Lower lobe of right lung (tissue), 2 donors: ENCODE data around the gene SLFN5. TPM values are rescaled to one million over a fixed set of nuclear protein-coding genes. Genes with fewer than 3 reads are reported as not detected.
"Not testable (repeated sequence)": the region's sequence is repeated elsewhere in the genome, so short reads cannot be mapped to it uniquely, and the experiment has no call there.

ENCODE experiments used
- ATAC-seq, 2 donors: fragments of 200-7000 bp; cut with Tn5 transposase; one replicate each; pipeline ENCODE4 v1.9.1; 2020 to 2022; ENCODE audit warnings: mild to moderate bottlenecking in 2 of 2, moderate library complexity in 2 of 2
- DNase-seq: peaks from one replicate; pipeline ENCODE4 v3.0.0-alpha.2; 2020
- H3K27ac ChIP-seq: fragments of 200-600 bp; one replicate; pipeline ENCODE4 v1.8.0; 2022
- H3K27me3 ChIP-seq: fragments of 200-600 bp; one replicate; pipeline ENCODE4 v1.8.0; 2022; ENCODE audit warnings: low read depth
- H3K36me3 ChIP-seq: fragments of 200-600 bp; one replicate; pipeline ENCODE4 v1.8.0; 2022; ENCODE audit warnings: mild to moderate bottlenecking
- H3K4me1 ChIP-seq: fragments of 200-600 bp; one replicate; pipeline ENCODE4 v1.8.0; 2022
- H3K4me3 ChIP-seq: fragments of 200-600 bp; one replicate; pipeline ENCODE4 v1.8.0; 2022; ENCODE audit warnings: mild to moderate bottlenecking
- H3K9me3 ChIP-seq: fragments of 200-600 bp; one replicate; pipeline ENCODE4 v1.8.0; 2022
- intact Hi-C: fragments of 100-400 bp; cut with DNase I; formaldehyde crosslinking; loops from one replicate; pipeline ENCODE4 v1.11.0; 2022
- total RNA-seq: library from RNA; stranded (reverse); fragmentation: NEBNext Ultra II Directional; extraction: Animal tissue kit (Norgen Biotek cat#: 25700); gene quantifications from one replicate; pipeline ENCODE4 v1.2.1, GENCODE V29; 2021
- TF ChIP-seq, protein P1 (sequence below): fragments of 200-600 bp; IDR thresholded peaks from one replicate; pipeline ENCODE4 v1.8.0; 2022; ENCODE audit warnings: antibody characterized with exemption, mild to moderate bottlenecking
- donor health status: DM: no; HTN: yes; CAD: no; lungs with severe emphysema.

Gene SLFN5
- total RNA-seq, 1 donor from 2014 or later: 47.6 TPM

DNA sequence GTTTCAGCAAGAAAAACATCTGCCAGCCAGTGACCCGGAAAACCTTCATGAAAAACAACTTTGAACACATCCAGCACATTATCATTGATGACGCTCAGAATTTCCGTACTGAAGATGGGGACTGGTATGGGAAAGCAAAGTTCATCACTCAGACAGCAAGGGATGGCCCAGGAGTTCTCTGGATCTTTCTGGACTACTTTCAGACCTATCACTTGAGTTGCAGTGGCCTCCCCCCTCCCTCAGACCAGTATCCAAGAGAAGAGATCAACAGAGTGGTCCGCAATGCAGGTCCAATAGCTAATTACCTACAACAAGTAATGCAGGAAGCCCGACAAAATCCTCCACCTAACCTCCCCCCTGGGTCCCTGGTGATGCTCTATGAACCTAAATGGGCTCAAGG, 22.2 kb downstream of the SLFN5 start:
- H3K27ac ChIP-seq: no peak overlapping the region
- H3K4me1 ChIP-seq: peaks cover under 1% of the 10 kb centered on the region
- DNase-seq (no peak), ATAC-seq (no peak)
- intact Hi-C loops: no loop called here
- H3K36me3 ChIP-seq: peaks cover 78% of the 10 kb centered on the region
- H3K27me3 ChIP-seq: no peaks in the 10 kb centered on the region
- no peak overlapping the region for H3K4me3 ChIP-seq
- H3K9me3 ChIP-seq: no peaks in the 10 kb centered on the region
- TF ChIP-seq, protein P1, sequence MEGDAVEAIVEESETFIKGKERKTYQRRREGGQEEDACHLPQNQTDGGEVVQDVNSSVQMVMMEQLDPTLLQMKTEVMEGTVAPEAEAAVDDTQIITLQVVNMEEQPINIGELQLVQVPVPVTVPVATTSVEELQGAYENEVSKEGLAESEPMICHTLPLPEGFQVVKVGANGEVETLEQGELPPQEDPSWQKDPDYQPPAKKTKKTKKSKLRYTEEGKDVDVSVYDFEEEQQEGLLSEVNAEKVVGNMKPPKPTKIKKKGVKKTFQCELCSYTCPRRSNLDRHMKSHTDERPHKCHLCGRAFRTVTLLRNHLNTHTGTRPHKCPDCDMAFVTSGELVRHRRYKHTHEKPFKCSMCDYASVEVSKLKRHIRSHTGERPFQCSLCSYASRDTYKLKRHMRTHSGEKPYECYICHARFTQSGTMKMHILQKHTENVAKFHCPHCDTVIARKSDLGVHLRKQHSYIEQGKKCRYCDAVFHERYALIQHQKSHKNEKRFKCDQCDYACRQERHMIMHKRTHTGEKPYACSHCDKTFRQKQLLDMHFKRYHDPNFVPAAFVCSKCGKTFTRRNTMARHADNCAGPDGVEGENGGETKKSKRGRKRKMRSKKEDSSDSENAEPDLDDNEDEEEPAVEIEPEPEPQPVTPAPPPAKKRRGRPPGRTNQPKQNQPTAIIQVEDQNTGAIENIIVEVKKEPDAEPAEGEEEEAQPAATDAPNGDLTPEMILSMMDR: no peak

DNA sequence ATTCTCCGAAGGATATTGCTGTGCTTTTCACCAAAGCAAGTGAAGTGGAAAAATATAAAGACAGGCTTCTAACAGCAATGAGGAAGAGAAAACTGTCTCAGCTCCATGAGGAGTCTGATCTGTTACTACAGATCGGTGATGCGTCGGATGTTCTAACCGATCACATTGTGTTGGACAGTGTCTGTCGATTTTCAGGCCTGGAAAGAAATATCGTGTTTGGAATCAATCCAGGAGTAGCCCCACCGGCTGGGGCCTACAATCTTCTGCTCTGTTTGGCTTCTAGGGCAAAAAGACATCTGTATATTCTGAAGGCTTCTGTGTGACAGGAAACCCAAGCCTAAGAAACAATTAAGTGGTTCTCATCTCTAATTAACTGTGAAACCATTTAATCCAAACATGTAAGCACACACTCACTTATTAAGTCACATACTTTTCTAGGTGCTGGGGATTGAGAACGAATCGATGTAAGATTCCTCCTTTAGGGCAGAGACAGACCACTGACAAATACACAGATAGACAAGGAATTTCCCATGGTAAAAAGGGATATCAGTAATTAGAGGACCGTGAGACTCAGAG, 22.8 kb downstream of the SLFN5 start:
- DNase-seq (no peak), ATAC-seq (no peak)
- Histone ChIP-seq H3K9me3 (no peaks in the 10 kb centered on the region), H3K27me3 (no peaks in the 10 kb centered on the region), H3K4me1 (no peaks in the 10 kb centered on the region), H3K27ac (no peak overlapping the region), H3K4me3 (no peak overlapping the region), H3K36me3 (peaks cover 73% of the 10 kb centered on the region)
- TF ChIP-seq, protein P1: no peak
- intact Hi-C loops: no loop called here

DNA sequence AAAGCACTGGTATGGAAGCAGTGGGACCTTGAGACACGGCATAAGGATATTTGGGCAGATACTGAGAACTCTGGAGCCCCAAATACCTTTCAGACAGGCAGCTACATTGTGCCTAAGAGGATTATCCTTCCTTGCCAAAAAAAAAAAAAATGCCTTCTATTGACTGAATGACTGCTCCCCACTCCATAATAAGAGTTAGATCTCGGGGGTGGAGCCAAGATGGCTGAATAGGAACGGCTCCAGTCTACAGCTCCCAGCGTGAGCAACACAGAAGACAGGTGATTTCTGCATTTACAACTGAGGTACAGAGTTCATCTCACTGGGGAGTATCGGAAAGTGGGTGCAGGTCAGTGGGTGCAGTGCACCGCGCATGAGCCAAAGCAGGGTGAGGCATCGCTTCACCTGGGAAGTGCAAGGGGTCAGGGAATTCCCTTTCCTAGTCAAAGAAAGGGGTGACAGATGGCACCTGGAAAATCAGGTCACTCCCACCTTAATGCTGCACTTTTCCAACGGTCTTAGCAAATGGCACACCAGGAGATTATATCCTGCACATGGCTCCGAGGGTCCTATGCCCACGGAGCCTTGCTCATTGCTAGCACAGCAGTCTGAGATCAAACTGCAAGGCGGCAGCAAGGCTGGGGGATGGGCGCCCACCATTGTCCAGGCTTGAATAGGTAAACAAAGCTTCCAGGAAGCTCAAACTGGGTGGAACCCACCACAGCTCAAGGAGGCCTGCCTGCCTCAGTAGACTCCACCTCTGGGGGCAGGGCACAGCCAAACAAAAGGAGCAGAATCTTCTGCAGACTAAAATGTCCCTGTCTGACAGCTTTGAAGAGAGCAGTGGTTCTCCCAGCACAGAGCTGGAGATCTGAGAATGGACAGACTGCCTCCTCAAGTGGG, 31.5 kb downstream of the SLFN5 start:
- H3K4me3 ChIP-seq, ATAC-seq, H3K27me3 ChIP-seq, H3K27ac ChIP-seq, H3K9me3 ChIP-seq, H3K4me1 ChIP-seq, intact Hi-C loops, H3K36me3 ChIP-seq, DNase-seq: not testable (repeated sequence)

DNA sequence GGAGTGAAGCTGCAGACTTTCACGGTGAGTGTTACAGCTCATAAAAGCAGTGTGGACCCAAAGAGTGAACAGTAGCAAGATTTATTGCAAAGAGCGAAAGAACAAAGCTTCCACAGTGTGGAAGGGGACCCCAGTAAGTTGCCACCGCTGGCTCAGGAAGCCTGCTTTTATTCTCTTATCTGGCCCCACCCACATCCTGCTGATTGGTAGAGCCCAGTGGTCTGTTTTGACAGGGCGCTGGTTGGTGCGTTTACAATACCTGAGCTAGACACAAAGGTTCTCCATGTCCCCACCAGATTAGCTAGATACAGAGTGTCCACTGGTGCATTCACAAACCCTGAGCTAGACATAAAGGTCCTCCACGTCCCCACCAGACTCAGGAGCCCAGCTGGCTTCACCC, 35.6 kb downstream of the SLFN5 start:
- H3K4me1 ChIP-seq, intact Hi-C loops, H3K4me3 ChIP-seq, ATAC-seq, H3K9me3 ChIP-seq, H3K27me3 ChIP-seq, H3K27ac ChIP-seq, H3K36me3 ChIP-seq, DNase-seq: not testable (repeated sequence)

DNA sequence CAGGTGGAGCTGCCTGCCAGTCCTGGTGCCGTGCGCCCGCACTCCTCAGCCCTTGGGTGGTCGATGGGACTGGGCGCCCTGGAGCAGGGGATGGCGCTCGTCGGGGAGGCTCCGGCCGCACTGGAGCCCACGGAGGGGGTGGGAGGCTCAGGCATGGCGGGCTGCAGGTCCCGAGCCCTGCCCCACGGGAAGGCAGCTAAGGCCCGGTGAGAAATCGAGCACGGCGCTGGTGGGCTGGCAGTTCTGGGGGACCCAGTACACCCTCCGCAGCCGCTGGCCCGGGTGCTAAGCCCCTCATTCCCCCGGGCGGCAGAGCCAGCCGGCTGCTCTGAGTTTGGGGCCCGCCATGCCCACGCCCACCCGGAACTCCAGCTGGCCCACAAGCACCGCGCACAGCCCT, 36.0 kb downstream of the SLFN5 start:
- intact Hi-C loops, H3K27me3 ChIP-seq, H3K36me3 ChIP-seq, H3K4me1 ChIP-seq, H3K27ac ChIP-seq, H3K4me3 ChIP-seq, DNase-seq, H3K9me3 ChIP-seq, ATAC-seq: not testable (repeated sequence)

DNA sequence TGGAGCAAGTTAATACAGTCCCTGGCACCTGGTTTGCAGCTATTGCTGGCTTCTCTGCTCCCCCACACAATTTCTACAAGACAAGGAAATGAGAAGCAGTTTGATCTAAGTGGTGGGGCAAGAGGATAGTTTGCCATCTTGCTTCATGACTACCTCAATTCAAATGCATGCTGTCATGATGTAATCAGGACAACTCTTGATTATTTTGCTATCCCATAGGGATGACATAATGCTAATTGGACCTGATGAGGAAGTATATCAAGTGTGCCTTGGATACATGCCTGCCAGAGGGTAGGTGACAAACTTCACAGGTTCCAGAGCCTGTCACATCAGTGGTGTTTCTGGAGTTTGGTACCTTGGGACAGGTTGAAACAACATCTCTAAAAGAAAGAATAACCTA, 40.9 kb downstream of the SLFN5 start:
- no peaks in the 10 kb centered on the region for H3K4me1 ChIP-seq
- H3K4me3 ChIP-seq: no peak overlapping the region
- H3K36me3 ChIP-seq: no peaks in the 10 kb centered on the region
- no peaks in the 10 kb centered on the region for H3K27me3 ChIP-seq
- H3K9me3 ChIP-seq: no peaks in the 10 kb centered on the region
- DNase-seq: no peak
- intact Hi-C loops: no loop called here
- no peak for ATAC-seq
- H3K27ac ChIP-seq: no peak overlapping the region
- TF ChIP-seq, protein P1: no peak

DNA sequence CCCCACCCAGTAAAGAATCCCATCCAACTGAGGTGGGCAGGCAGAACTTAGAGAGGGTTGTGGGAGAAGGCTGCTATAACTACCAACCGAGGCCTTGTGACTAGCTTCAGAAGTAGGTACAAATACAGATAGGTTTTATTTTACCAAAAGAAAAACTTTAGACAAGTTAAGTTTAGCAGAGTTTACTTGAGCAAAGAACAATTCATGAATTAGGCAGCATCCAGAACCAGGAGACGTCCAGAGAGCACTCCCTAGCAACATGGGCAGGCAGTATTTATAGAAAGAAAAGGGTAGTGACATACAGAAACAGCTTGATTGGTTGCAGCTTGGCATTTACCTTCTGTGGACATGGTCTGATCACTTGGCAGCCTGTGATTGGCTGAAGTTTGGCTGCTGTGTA, 42.1 kb downstream of the SLFN5 start:
- TF ChIP-seq, protein P1: no peak
- no peaks in the 10 kb centered on the region for H3K4me1 ChIP-seq
- ATAC-seq (no peak), DNase-seq (no peak)
- H3K27me3 ChIP-seq: no peaks in the 10 kb centered on the region
- intact Hi-C loops: no loop called here
- no peaks in the 10 kb centered on the region for H3K36me3 ChIP-seq
- H3K27ac ChIP-seq: no peak overlapping the region
- no peak overlapping the region for H3K4me3 ChIP-seq
- H3K9me3 ChIP-seq: no peaks in the 10 kb centered on the region
